T-cell (primary cell): Measurements from ENCODE around the gene DDIAS. TPM values are rescaled to one million over a fixed set of nuclear protein-coding genes. Genes with fewer than 3 reads are reported as not detected.

Experiments
- ATAC-seq, 4 experiments: fragments of 200-7000 bp in 3 of 4; fragments of 150-1000 bp in 1 of 4; cut with Tn5 transposase; replicated peaks in 1 of 4; 1 replicate in 3 of 4; 2 replicates in 1 of 4; pipeline ENCODE4 v1.10.0; 2021; ENCODE audit warnings: moderate library complexity in 3 of 4, mild to moderate bottlenecking in 2 of 4, moderate number of reproducible peaks in 1 of 4
- CTCF ChIA-PET, 2 donors: fragments of 300-600 bp; sonication (Branson Sonifier 250); formaldehyde crosslinking; loops; one replicate each; lab custom pipeline; 2022; ENCODE audit warnings: antibody characterized with exemption in 2 of 2; lab: Charles Lee
- POLR2A ChIA-PET, 2 donors: fragments of 300-600 bp; sonication (Branson Sonifier 250); formaldehyde crosslinking; loops; one replicate each; lab custom pipeline; 2022; ENCODE audit warnings: antibody characterized with exemption in 2 of 2; lab: Charles Lee
- DNase-seq, 35 experiments: peaks; one replicate each; pipeline versions ENCODE4 v3.0.0 to v3.0.0-alpha.2; 2013 to 2023
- H3K27ac ChIP-seq: one replicate; pipeline ENCODE4 v1.5.1; 2013; ENCODE audit warnings: low read length
- H3K27me3 ChIP-seq, 2 experiments: replicated peaks in 1 of 2; 1 replicate in 1 of 2; 2 replicates in 1 of 2; pipeline versions ENCODE4 v1.6.1 to v1.7.0; 2013; ENCODE audit warnings: low read length in 1 of 2, mixed read lengths in 1 of 2; ENCODE audit not compliant: control insufficient read depth in 2 of 2, insufficient read depth in 2 of 2; ENCODE audit errors: extremely low read depth in 1 of 2
- H3K36me3 ChIP-seq, 2 donors: 1 replicate in 1 of 2; 2 replicates in 1 of 2; pipeline versions ENCODE4 v1.6.1 to v1.7.0; 2013; ENCODE audit warnings: low read length in 1 of 2; ENCODE audit not compliant: control insufficient read depth in 2 of 2, insufficient read depth in 1 of 2; ENCODE audit errors: extremely low read depth in 1 of 2
- H3K4me1 ChIP-seq, 2 experiments: 1 replicate in 1 of 2; 2 replicates in 1 of 2; pipeline versions ENCODE4 v1.6.1 to v1.7.0; 2013; ENCODE audit warnings: low read length in 2 of 2, mixed read lengths in 1 of 2; ENCODE audit not compliant: insufficient read depth in 2 of 2, control insufficient read depth in 1 of 2; ENCODE audit errors: extremely low read depth in 1 of 2
- H3K4me3 ChIP-seq, 2 donors: 1 replicate in 1 of 2; 2 replicates in 1 of 2; pipeline versions ENCODE4 v1.5.1 to v1.7.0; 2013; ENCODE audit warnings: mild to moderate bottlenecking in 2 of 2, low read length in 1 of 2, moderate library complexity in 1 of 2; ENCODE audit not compliant: control insufficient read depth in 1 of 2; ENCODE audit errors: extremely low read depth in 1 of 2
- H3K9me3 ChIP-seq: 2 replicates; pipeline ENCODE4 v1.7.0; 2013
- H3K27ac Mint-ChIP-seq, 2 donors: one replicate each; pipeline ENCODE4 v1.8.0; 2020 to 2021; ENCODE audit warnings: mild to moderate bottlenecking in 2 of 2, mixed read lengths in 2 of 2
- H3K27me3 Mint-ChIP-seq, 2 donors: one replicate each; pipeline ENCODE4 v1.8.0; 2021 to 2022; ENCODE audit warnings: mixed read lengths in 2 of 2
- H3K36me3 Mint-ChIP-seq: one replicate; pipeline ENCODE4 v1.8.0; 2021; ENCODE audit warnings: mixed read lengths
- H3K4me1 Mint-ChIP-seq, 3 donors: one replicate each; pipeline ENCODE4 v1.8.0; 2020 to 2022; ENCODE audit warnings: mixed read lengths in 3 of 3, mild to moderate bottlenecking in 1 of 3
- H3K4me3 Mint-ChIP-seq, 3 donors: one replicate each; pipeline ENCODE4 v1.8.0; 2020 to 2022; ENCODE audit warnings: mild to moderate bottlenecking in 3 of 3, mixed read lengths in 3 of 3, moderate library complexity in 3 of 3
- H3K9me3 Mint-ChIP-seq, 3 donors: one replicate each; pipeline ENCODE4 v1.8.0; 2020 to 2022; ENCODE audit warnings: mixed read lengths in 3 of 3
- WGBS: methylation state at CpG from one replicate; pipeline ENCODE4 v1.1.5; 2013; ENCODE audit warnings: missing lambda C conversion rate; ENCODE audit not compliant: insufficient coverage; 5-methylcytosine and 5-hydroxymethylcytosine counted together
- total RNA-seq, 35 experiments: library from RNA in 6 of 35; stranded (reverse) in 6 of 35; fragments of 120-200 nt in 1 of 35; gene quantifications; one replicate each; pipeline versions ENCODE4 v1.2.1 to v1.2.4 and lab custom pipeline; 2013 to 2026

The DDIAS gene
- total RNA-seq, 5 donors from 2014 or later (not counting 1 experiment from before 2014, with no cell fraction given): 0.55 to 1.9 (median 1.3) TPM

- no peaks in the 10 kb centered on the region for H3K27me3 Mint-ChIP-seq
- CTCF ChIA-PET: interaction anchor here in 1 of 2 donors (1.1 kb wide), 1 partner anchor 9 kb away, joined by 3 read pairs; no protein-coding TSS in a partner anchor
- H3K9me3 Mint-ChIP-seq: no peaks in the 10 kb centered on the region
- POLR2A ChIA-PET: no interaction called here
- DNase-seq (no peak), ATAC-seq (no peak)
- Histone ChIP-seq H3K4me3 (no peak overlapping the region), H3K27ac (no peak overlapping the region), H3K27me3 (no peaks in the 10 kb centered on the region), H3K36me3 (no peaks in the 10 kb centered on the region), H3K4me1 (peaks cover 3% of the 10 kb centered on the region in 2 experiments), H3K9me3 (no peaks in the 10 kb centered on the region)
- no peak overlapping the region for H3K4me3 Mint-ChIP-seq
- no peak overlapping the region for H3K27ac Mint-ChIP-seq
- peaks cover 13% of the 10 kb centered on the region for H3K36me3 Mint-ChIP-seq
- peaks cover 42 to 50% (median 45%) of the 10 kb centered on the region in 3 donors for H3K4me1 Mint-ChIP-seq
Observed at GRCh38 chr11:82975882-82976281, 74.3 kb downstream of the DDIAS start.

GRCh38 chr11:82976786-82977185, 75.2 kb downstream of the DDIAS start:
- H3K4me3 ChIP-seq: no peak overlapping the region
- H3K27ac ChIP-seq: no peak overlapping the region
- CTCF ChIA-PET: interaction anchor here in 1 of 2 donors (1.1 kb wide), 1 partner anchor 8 kb away, joined by 3 read pairs; no protein-coding TSS in a partner anchor
- POLR2A ChIA-PET: no interaction called here
- Mint-ChIP-seq H3K27ac (peak overlapping the region in 1 of 2 donors; percentile 25), H3K27me3 (no peaks in the 10 kb centered on the region), H3K4me1 (peaks cover 35 to 42% (median 38%) of the 10 kb centered on the region in 3 donors), H3K4me3 (no peak overlapping the region), H3K36me3 (peaks cover 22% of the 10 kb centered on the region), H3K9me3 (no peaks in the 10 kb centered on the region)
- ATAC-seq: no peak
- H3K36me3 ChIP-seq: peaks cover 0 to 4% of the 10 kb centered on the region in 2 donors
- H3K4me1 ChIP-seq: peaks cover 0 to 3% of the 10 kb centered on the region in 2 experiments
- H3K9me3 ChIP-seq: no peaks in the 10 kb centered on the region
- H3K27me3 ChIP-seq: no peaks in the 10 kb centered on the region
- no peak for DNase-seq

DNA sequence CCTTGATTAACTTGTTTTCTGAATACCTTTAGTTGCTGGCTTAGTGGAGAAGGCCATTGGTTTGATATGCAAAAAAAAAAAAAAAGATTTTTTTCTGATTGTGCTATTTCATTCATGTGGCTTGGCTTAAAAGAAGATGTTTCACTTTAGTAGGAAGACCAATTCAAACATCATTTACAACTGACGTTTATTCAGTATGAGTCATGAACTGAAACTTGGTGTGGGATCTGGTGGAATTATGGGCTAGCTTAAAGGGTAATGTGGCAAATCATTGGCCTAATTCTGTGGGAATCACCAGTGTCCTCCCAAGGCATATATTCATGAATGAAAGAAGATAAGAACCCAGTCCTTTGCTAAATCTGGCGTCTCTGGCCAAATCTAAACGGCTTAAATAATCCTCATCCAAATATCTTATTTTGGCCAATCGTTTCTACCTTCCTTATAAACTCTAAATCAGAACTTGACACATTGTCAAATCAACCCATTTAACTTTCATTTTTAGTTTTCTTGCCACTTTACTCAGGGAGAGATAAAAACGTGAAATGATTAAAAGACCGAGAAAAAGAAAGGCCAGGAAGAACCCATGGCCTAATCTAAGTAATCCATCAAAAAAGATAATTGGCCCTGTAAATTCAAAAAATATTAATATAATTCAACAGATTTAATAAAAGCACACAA, 77.0 kb downstream of the DDIAS start:
- WGBS: 31% methylated on average over 3 of the region's 6 CpGs
- peak overlapping the region; percentile 18 to 44 for H3K27ac Mint-ChIP-seq
- no peak overlapping the region for H3K4me3 ChIP-seq
- peaks cover 0 to 11% of the 10 kb centered on the region in 2 donors for H3K36me3 ChIP-seq
- no peaks in the 10 kb centered on the region for H3K9me3 Mint-ChIP-seq
- no peaks in the 10 kb centered on the region for H3K9me3 ChIP-seq
- ATAC-seq: peak; percentile 34 to 63 (median 45)
- peaks cover 22 to 31% (median 27%) of the 10 kb centered on the region in 3 donors for H3K4me1 Mint-ChIP-seq
- H3K27ac ChIP-seq: no peak overlapping the region
- H3K4me1 ChIP-seq: peaks cover 0 to 3% of the 10 kb centered on the region in 2 experiments
- no peaks in the 10 kb centered on the region for H3K27me3 Mint-ChIP-seq
- H3K36me3 Mint-ChIP-seq: peaks cover 28% of the 10 kb centered on the region
- no peak overlapping the region for H3K4me3 Mint-ChIP-seq
- CTCF ChIA-PET: interaction anchor here in 1 of 2 donors (0.7 kb wide), 1 partner anchor 51 kb away, joined by 3 read pairs; no protein-coding TSS in a partner anchor
- no peaks in the 10 kb centered on the region for H3K27me3 ChIP-seq
- DNase-seq: peak in 1 of 35 experiments; percentile 17
- POLR2A ChIA-PET: interaction anchor here in 1 of 2 donors (0.6 kb wide), 1 partner anchor 12 kb away, joined by 5 read pairs; no protein-coding TSS in a partner anchor

DNA sequence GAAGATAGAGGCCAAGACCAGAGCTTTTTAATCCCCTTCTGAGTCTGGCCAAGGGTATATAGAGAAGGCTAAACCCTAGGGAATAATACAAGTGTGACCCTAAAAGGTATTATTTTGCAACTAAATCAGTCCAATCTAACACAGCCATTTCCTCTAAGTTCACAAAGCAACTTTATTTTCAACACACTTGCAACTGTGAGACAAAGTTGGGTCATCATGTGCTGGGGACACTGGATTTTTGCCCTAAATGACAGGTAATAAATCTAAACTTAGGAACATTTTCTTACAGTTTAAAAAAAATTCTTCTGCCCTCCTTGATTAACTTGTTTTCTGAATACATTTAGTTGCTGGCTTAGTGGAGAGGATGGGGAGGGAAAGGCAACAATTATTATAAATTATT, 78.3 kb downstream of the DDIAS start:
- Mint-ChIP-seq H3K27ac (peak overlapping the region in 1 of 2 donors; percentile 39), H3K4me3 (no peak overlapping the region), H3K4me1 (peaks cover 16 to 28% (median 27%) of the 10 kb centered on the region in 3 donors), H3K36me3 (peaks cover 36% of the 10 kb centered on the region), H3K27me3 (no peaks in the 10 kb centered on the region), H3K9me3 (no peaks in the 10 kb centered on the region)
- no peaks in the 10 kb centered on the region for H3K27me3 ChIP-seq
- no peak overlapping the region for H3K27ac ChIP-seq
- ChIA-PET CTCF (no interaction called here), POLR2A (no interaction called here)
- peaks cover 0 to 3% of the 10 kb centered on the region in 2 experiments for H3K4me1 ChIP-seq
- H3K4me3 ChIP-seq: no peak overlapping the region
- no peaks in the 10 kb centered on the region for H3K9me3 ChIP-seq
- H3K36me3 ChIP-seq: peaks cover 0 to 15% of the 10 kb centered on the region in 2 donors
- no peak for DNase-seq
- no peak for ATAC-seq

DNA sequence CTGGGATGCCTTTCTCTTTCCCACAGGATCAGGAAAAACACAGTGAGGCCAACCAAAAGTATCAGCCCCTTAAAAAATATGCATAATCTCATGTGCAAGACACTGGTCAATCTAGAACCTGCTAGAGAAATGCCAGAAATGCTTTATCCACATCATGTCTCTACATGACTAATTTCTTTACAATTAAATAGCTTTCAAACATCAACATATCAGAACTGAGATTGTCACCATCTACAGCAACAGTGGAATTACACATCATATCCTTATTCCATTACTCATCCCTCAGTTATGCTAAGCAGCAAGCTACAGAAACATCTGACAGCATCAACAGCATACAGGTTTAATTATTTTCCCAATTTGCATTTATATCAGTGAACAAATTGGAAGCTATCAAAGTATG, 78.8 kb downstream of the DDIAS start:
- no peak for ATAC-seq
- no peak for DNase-seq
- Histone ChIP-seq H3K27ac (no peak overlapping the region), H3K36me3 (peaks cover 0 to 15% of the 10 kb centered on the region in 2 donors), H3K9me3 (no peaks in the 10 kb centered on the region), H3K27me3 (no peaks in the 10 kb centered on the region), H3K4me1 (peaks cover 0 to 3% of the 10 kb centered on the region in 2 experiments), H3K4me3 (no peak overlapping the region)
- Mint-ChIP-seq H3K27me3 (no peaks in the 10 kb centered on the region), H3K4me1 (peaks cover 16 to 29% (median 27%) of the 10 kb centered on the region in 3 donors), H3K27ac (no peak overlapping the region), H3K9me3 (no peaks in the 10 kb centered on the region), H3K36me3 (peaks cover 37% of the 10 kb centered on the region), H3K4me3 (no peak overlapping the region)
- ChIA-PET CTCF (no interaction called here), POLR2A (interaction anchor here in 1 of 2 donors (0.5 kb wide), 1 partner anchor 42 kb away, joined by 3 read pairs; no protein-coding TSS in a partner anchor)

GRCh38 chr11:82980947-82981346, 79.4 kb downstream of the DDIAS start:
- H3K36me3 ChIP-seq: peaks cover 0 to 15% of the 10 kb centered on the region in 2 donors
- WGBS: no CpG with 5 or more reads among the region's 4 CpGs
- no peaks in the 10 kb centered on the region for H3K27me3 Mint-ChIP-seq
- no peak overlapping the region for H3K27ac ChIP-seq
- H3K36me3 Mint-ChIP-seq: peaks cover 40% of the 10 kb centered on the region
- POLR2A ChIA-PET: interaction anchor here in 1 of 2 donors (0.5 kb wide), 1 partner anchor 41 kb away, joined by 3 read pairs; no protein-coding TSS in a partner anchor
- H3K27ac Mint-ChIP-seq: no peak overlapping the region
- H3K9me3 ChIP-seq: no peaks in the 10 kb centered on the region
- H3K4me1 Mint-ChIP-seq: peaks cover 20 to 30% (median 27%) of the 10 kb centered on the region in 3 donors
- DNase-seq: no peak
- CTCF ChIA-PET: no interaction called here
- H3K4me1 ChIP-seq: peaks cover 0 to 3% of the 10 kb centered on the region in 2 experiments
- no peaks in the 10 kb centered on the region for H3K9me3 Mint-ChIP-seq
- H3K4me3 Mint-ChIP-seq: no peak overlapping the region
- H3K4me3 ChIP-seq: no peak overlapping the region
- H3K27me3 ChIP-seq: no peaks in the 10 kb centered on the region
- ATAC-seq: no peak
